Breast epithelium (tissue), 3 donors: Measurements from ENCODE around the gene CD200R1L.

Source experiments
- POLR2A ChIP-seq: fragments of 450-650 bp; IDR thresholded peaks from one replicate; pipeline ENCODE4 v1.6.1; 2016; ENCODE audit warnings: antibody characterized with exemption, mild to moderate bottlenecking, moderate library complexity
- TF ChIP-seq, protein P1 (sequence below), 3 donors: fragments of 450-650 bp; IDR thresholded peaks; one replicate each; pipeline ENCODE4 v1.5.1; 2016 to 2017; ENCODE audit warnings: antibody characterized with exemption in 3 of 3, mild to moderate bottlenecking in 3 of 3, moderate library complexity in 3 of 3

DNA sequence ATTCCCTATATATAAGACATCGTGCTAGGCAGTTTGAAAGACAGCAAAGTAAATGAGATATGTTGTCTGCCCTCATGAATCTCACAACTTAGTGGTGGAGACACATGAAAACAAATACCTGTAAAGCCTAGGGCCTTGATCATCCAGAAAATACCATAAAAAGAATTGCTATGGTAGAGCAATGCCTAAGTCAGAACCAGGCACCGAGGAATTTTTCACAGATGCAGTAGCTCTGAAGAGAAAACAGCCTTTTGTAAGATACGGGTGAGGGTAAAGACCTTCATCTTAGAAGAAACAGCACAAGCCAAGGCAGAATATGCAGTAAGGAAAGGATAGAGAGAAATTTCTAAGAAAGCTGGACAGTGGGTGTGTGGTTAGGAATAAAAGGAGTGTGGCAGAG, 36.1 kb downstream of the CD200R1L start:
- TF ChIP-seq, protein P1, sequence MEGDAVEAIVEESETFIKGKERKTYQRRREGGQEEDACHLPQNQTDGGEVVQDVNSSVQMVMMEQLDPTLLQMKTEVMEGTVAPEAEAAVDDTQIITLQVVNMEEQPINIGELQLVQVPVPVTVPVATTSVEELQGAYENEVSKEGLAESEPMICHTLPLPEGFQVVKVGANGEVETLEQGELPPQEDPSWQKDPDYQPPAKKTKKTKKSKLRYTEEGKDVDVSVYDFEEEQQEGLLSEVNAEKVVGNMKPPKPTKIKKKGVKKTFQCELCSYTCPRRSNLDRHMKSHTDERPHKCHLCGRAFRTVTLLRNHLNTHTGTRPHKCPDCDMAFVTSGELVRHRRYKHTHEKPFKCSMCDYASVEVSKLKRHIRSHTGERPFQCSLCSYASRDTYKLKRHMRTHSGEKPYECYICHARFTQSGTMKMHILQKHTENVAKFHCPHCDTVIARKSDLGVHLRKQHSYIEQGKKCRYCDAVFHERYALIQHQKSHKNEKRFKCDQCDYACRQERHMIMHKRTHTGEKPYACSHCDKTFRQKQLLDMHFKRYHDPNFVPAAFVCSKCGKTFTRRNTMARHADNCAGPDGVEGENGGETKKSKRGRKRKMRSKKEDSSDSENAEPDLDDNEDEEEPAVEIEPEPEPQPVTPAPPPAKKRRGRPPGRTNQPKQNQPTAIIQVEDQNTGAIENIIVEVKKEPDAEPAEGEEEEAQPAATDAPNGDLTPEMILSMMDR (IDR thresholded peaks at IDR 0.05): no peak
- no peak for TF ChIP-seq POLR2A
